ENCODE data around the gene ROR2.

The ROR2 gene

GRCh38 chr9:91873637-91874051, 76.4 kb downstream of the ROR2 start:
- no peak for DNase-seq (ENCODE audit: low read depth)

GRCh38 chr9:91868732-91869391, 81.2 kb downstream of the ROR2 start:
- DNase-seq (ENCODE audit: low read depth), result no peak

GRCh38 chr9:91867740-91868139, 82.3 kb downstream of the ROR2 start:
- no peak for DNase-seq (ENCODE audit: low read depth)

GRCh38 chr9:91865041-91865440, 85.0 kb downstream of the ROR2 start:
- DNase-seq (ENCODE audit: low read depth), result no peak

- no peak for DNase-seq (ENCODE audit: low read depth)
These were observed 85.6 kb downstream of the ROR2 start for GRCh38 chr9:91864380-91864779.

GRCh38 chr9:91863469-91863868, 86.6 kb downstream of the ROR2 start:
- DNase-seq (ENCODE audit: low read depth), result no peak

GRCh38 chr9:91858213-91859030, 91.6 kb downstream of the ROR2 start:
- DNase-seq (ENCODE audit: low read depth), result no peak

- no peak for DNase-seq (ENCODE audit: low read depth)
These were observed 92.5 kb downstream of the ROR2 start for GRCh38 chr9:91857291-91858212.

- DNase-seq (ENCODE audit: low read depth), result no peak
These were observed 93.6 kb downstream of the ROR2 start for GRCh38 chr9:91856419-91856818.

GRCh38 chr9:91855196-91855595, 94.8 kb downstream of the ROR2 start:
- DNase-seq (ENCODE audit: low read depth), result no peak

- DNase-seq (ENCODE audit: low read depth), result no peak
These were observed 97.2 kb downstream of the ROR2 start for GRCh38 chr9:91852801-91853347.

GRCh38 chr9:91849694-91850093, 100.3 kb downstream of the ROR2 start:
- DNase-seq (ENCODE audit: low read depth), result no peak

GRCh38 chr9:91848146-91848545, 101.9 kb downstream of the ROR2 start:
- DNase-seq (ENCODE audit: low read depth), result no peak

GRCh38 chr9:91847581-91848091, 102.4 kb downstream of the ROR2 start:
- DNase-seq (ENCODE audit: low read depth), result no peak

GRCh38 chr9:91845879-91846278, 104.1 kb downstream of the ROR2 start:
- no peak for DNase-seq (ENCODE audit: low read depth)

GRCh38 chr9:91844701-91845291, 105.2 kb downstream of the ROR2 start:
- DNase-seq (ENCODE audit: low read depth), result no peak

- no peak for DNase-seq (ENCODE audit: low read depth)
These were observed 105.8 kb downstream of the ROR2 start for GRCh38 chr9:91844190-91844589.

GRCh38 chr9:91843623-91844148, 106.3 kb downstream of the ROR2 start:
- no peak for DNase-seq (ENCODE audit: low read depth)

GRCh38 chr9:91843093-91843492, 106.9 kb downstream of the ROR2 start:
- no peak for DNase-seq (ENCODE audit: low read depth)

GRCh38 chr9:91842358-91843049, 107.5 kb downstream of the ROR2 start:
- no peak for DNase-seq (ENCODE audit: low read depth)

- no peak for DNase-seq (ENCODE audit: low read depth)
These were observed 108.4 kb downstream of the ROR2 start for GRCh38 chr9:91841591-91841990.

All from stimulated activated CD8-positive, alpha-beta memory T cell treated with anti-CD3 and anti-CD28 coated beads, Interleukin-12 subunit alpha, Interleukin-12 subunit beta, amount 100 ng/mL, for 4 hours (primary cell).